HCT116 (cell line): Measurements from ENCODE around the gene PCDHA2.

Experiments
- POLR2A ChIP-seq: IDR thresholded peaks from 2 replicates; pipeline ENCODE4 v1.7.0; 2011; ENCODE audit warnings: borderline replicate concordance; ENCODE audit not compliant: insufficient read depth, insufficient read length; ENCODE audit errors: extremely low read depth
- TF ChIP-seq, protein P1 (sequence below): IDR thresholded peaks from 2 replicates; pipeline ENCODE4 v1.6.1; 2012

DNA sequence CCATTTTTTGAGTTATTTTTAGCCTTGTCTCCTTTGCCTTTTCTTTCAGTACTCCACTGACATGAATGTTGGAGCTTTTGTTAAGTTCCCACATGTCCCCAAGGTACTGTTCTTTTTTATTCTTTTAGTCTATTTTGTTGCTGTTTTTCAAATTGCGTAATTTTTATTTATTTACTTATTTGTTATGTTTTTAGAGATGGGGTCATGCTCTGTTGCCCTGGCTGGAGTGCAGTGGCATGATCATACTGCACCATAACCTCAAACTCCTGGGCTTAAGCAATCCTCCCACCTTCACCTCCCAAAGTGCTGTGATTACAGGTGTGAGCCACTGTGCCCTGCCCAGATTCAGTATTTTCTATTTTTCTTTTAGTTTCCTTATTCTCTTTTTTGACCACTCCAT is 14.1 kb upstream of the PCDHA2 start:
- TF ChIP-seq, protein P1, sequence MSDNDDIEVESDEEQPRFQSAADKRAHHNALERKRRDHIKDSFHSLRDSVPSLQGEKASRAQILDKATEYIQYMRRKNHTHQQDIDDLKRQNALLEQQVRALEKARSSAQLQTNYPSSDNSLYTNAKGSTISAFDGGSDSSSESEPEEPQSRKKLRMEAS, result no peak
- no peak for TF ChIP-seq POLR2A
